RWPE1 (cell line): ENCODE results near the gene WDR46.

Experiments used
- CTCF ChIA-PET: fragments of 350-600 bp; sonication (Branson Sonifier 250); formaldehyde crosslinking; extraction: SDS; loops from one replicate; lab custom pipeline; 2021; lab: Yijun Ruan, JAX
- POLR2A ChIA-PET: fragments of 400-600 bp; formaldehyde crosslinking; extraction: SDS; loops from one replicate; lab custom pipeline; 2020; ENCODE audit warnings: antibody characterized with exemption; ENCODE audit not compliant: low non-redundant PET; lab: Yijun Ruan, JAX
- DNase-seq: peaks from one replicate; pipeline ENCODE4 v3.0.0; 2012; ENCODE audit warnings: low spot score
- H3K27ac ChIP-seq: fragments of 450-650 bp; 2 replicates; pipeline ENCODE4 v1.5.1; 2017
- CTCF ChIP-seq: fragments of 450-650 bp; conservative IDR thresholded peaks from 2 replicates; pipeline ENCODE4 v1.5.1; 2017; ENCODE audit warnings: low read depth, mild to moderate bottlenecking

The WDR46 gene

GRCh38 chr6:33305052-33305451 is 16.0 kb upstream of the WDR46 start:
- peak overlapping the region; percentile 38 for H3K27ac ChIP-seq
- ChIA-PET POLR2A (no interaction called here), CTCF (interaction anchor here (0.6 to 1.1 kb wide), 2 partner anchors 11 to 40 kb away, joined by 3 read pairs; no protein-coding TSS in a partner anchor)
- no peak for DNase-seq
- no peak for TF ChIP-seq CTCF

GRCh38 chr6:33304216-33304615 is 15.2 kb upstream of the WDR46 start:
- H3K27ac ChIP-seq, result peak overlapping the region; percentile 31
- ChIA-PET POLR2A (no interaction called here), CTCF (interaction anchor here (1.1 kb wide), 1 partner anchor 12 kb away, joined by 3 read pairs; no protein-coding TSS in a partner anchor)
- TF ChIP-seq CTCF, result no peak
- no peak for DNase-seq

- no peak for DNase-seq
- ChIA-PET CTCF (no interaction called here), POLR2A (interaction anchor here (0.7 kb wide), 1 partner anchor 41 kb away, joined by 3 read pairs; no protein-coding TSS in a partner anchor)
- peak overlapping the region; percentile 38 for H3K27ac ChIP-seq
- TF ChIP-seq CTCF, result no peak
These were observed 12.8 kb upstream of the WDR46 start for GRCh38 chr6:33301877-33302276.

GRCh38 chr6:33299237-33299944 is 10.4 kb upstream of the WDR46 start:
- peak overlapping the region; percentile 98 for H3K27ac ChIP-seq
- peak; percentile 84 for TF ChIP-seq CTCF
- POLR2A ChIA-PET, result interaction anchor here (3.6 kb wide), 1 partner anchor 22 kb away, joined by 14 read pairs; the partner anchor contains the start of gene B3GALT4
- peak; percentile 82 for DNase-seq
- CTCF ChIA-PET, result interaction anchor here (0.5 to 1.7 kb wide), 10 partner anchors 11 to 298 kb away, joined by 3 to 15 read pairs (median 4); partner anchors contain the start of genes B3GALT4 and TAPBP

- no peak for TF ChIP-seq CTCF
- H3K27ac ChIP-seq, result peak within 1 kb of the TSS; percentile 98
- DNase-seq, result peak; percentile 47
- POLR2A ChIA-PET, result interaction anchor here (3.6 kb wide), 1 partner anchor 22 kb away, joined by 14 read pairs; the partner anchor contains the start of gene B3GALT4
- CTCF ChIA-PET, result interaction anchor here (0.6 to 1.7 kb wide), 8 partner anchors 10 to 22 kb away, joined by 3 to 15 read pairs (median 4); partner anchors contain the start of genes B3GALT4 and TAPBP
These were observed 9.8 kb upstream of the WDR46 start, which contains the start of gene RGL2 for GRCh38 chr6:33298773-33299236. Gene RGL2, minus strand, starts transcription at chr6:33298942. Its CDS starts 332 bp downstream, at chr6:33298610.
